Measurements from ENCODE around the gene CYP3A5.

Gene CYP3A5

GRCh38 chr7:99627513-99627912, 52.3 kb downstream of the CYP3A5 start:
- no peak overlapping the region for H3K27ac ChIP-seq
- TF ChIP-seq ZFX (IDR thresholded peaks at IDR 0.05; ENCODE audit: borderline replicate concordance) = no peak
- TF ChIP-seq, protein P1, sequence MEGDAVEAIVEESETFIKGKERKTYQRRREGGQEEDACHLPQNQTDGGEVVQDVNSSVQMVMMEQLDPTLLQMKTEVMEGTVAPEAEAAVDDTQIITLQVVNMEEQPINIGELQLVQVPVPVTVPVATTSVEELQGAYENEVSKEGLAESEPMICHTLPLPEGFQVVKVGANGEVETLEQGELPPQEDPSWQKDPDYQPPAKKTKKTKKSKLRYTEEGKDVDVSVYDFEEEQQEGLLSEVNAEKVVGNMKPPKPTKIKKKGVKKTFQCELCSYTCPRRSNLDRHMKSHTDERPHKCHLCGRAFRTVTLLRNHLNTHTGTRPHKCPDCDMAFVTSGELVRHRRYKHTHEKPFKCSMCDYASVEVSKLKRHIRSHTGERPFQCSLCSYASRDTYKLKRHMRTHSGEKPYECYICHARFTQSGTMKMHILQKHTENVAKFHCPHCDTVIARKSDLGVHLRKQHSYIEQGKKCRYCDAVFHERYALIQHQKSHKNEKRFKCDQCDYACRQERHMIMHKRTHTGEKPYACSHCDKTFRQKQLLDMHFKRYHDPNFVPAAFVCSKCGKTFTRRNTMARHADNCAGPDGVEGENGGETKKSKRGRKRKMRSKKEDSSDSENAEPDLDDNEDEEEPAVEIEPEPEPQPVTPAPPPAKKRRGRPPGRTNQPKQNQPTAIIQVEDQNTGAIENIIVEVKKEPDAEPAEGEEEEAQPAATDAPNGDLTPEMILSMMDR (IDR thresholded peaks at IDR 0.05) = no peak

GRCh38 chr7:99626661-99627060, 53.1 kb downstream of the CYP3A5 start:
- no peak overlapping the region for H3K27ac ChIP-seq
- TF ChIP-seq, protein P1 (IDR thresholded peaks at IDR 0.05) = no peak
- no peak for TF ChIP-seq ZFX (IDR thresholded peaks at IDR 0.05; ENCODE audit: borderline replicate concordance)

GRCh38 chr7:99625961-99626360, 53.8 kb downstream of the CYP3A5 start:
- TF ChIP-seq, protein P1 (IDR thresholded peaks at IDR 0.05) = no peak
- TF ChIP-seq ZFX (IDR thresholded peaks at IDR 0.05; ENCODE audit: borderline replicate concordance) = no peak
- H3K27ac ChIP-seq = no peak overlapping the region

GRCh38 chr7:99625321-99625720, 54.5 kb downstream of the CYP3A5 start:
- H3K27ac ChIP-seq = no peak overlapping the region
- TF ChIP-seq ZFX (IDR thresholded peaks at IDR 0.05; ENCODE audit: borderline replicate concordance) = no peak
- TF ChIP-seq, protein P1 (IDR thresholded peaks at IDR 0.05) = no peak

- TF ChIP-seq, protein P1 (IDR thresholded peaks at IDR 0.05) = no peak
- TF ChIP-seq ZFX (IDR thresholded peaks at IDR 0.05; ENCODE audit: borderline replicate concordance) = no peak
- H3K27ac ChIP-seq = no peak overlapping the region
Measured at GRCh38 chr7:99624484-99624883, 55.3 kb downstream of the CYP3A5 start.

GRCh38 chr7:99623702-99624447, 55.9 kb downstream of the CYP3A5 start:
- H3K27ac ChIP-seq = no peak overlapping the region
- TF ChIP-seq, protein P1 (IDR thresholded peaks at IDR 0.05) = no peak
- TF ChIP-seq ZFX (IDR thresholded peaks at IDR 0.05; ENCODE audit: borderline replicate concordance) = no peak

DNA sequence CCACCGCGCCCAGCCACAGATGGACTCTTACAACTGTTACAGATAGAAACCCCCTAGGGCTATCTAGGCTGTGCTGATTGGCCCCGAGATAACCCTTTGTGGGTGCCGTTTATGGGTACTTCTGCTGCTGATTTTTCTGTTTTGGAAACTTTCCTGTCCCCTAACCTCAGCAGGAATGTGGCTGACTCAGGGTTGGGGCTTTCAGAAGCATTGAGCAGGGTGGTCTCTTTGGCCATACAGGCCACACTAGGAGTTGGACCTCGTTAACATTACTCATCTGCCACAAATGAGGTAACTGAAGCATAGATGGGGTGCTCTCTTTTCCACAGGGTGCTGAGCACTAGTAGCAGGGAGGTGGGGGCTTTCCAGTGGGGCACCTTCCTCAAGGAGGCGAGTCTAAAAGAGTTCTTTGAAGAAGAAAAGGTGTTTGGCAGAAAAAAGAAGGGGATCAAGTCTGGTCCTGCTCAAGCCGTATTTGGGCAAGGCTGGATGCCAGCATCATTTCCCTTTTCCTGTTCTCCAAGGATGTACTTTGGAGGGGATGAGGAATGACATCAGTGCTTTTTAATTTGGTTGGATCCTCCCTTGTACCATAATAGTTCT, 56.6 kb downstream of the CYP3A5 start:
- TF ChIP-seq, protein P1 (IDR thresholded peaks at IDR 0.05) = no peak
- TF ChIP-seq ZFX (IDR thresholded peaks at IDR 0.05; ENCODE audit: borderline replicate concordance) = no peak
- no peak overlapping the region for H3K27ac ChIP-seq

Data from 22Rv1 (cell line).